D341Med (cell line): ENCODE results near the gene PLAU.
"Not testable (repeated sequence)": the region's sequence is repeated elsewhere in the genome, so short reads cannot be mapped to it uniquely, and the experiment has no call there.

Source experiments
- DNase-seq: peaks from one replicate; pipeline ENCODE4 v3.0.0; 2012; ENCODE audit warnings: low spot score

Gene PLAU

GRCh38 chr10:73898730-73899410 is 12.1 kb upstream of the PLAU start:
- DNase-seq = no peak

- DNase-seq = no peak
These were observed 11.5 kb upstream of the PLAU start for GRCh38 chr10:73899423-73899822.

GRCh38 chr10:73900064-73900463 is 10.9 kb upstream of the PLAU start:
- no peak for DNase-seq

GRCh38 chr10:73901261-73901660 is 9.7 kb upstream of the PLAU start:
- DNase-seq = no peak

- no peak for DNase-seq
These were observed 8.6 kb upstream of the PLAU start for GRCh38 chr10:73902351-73902750.

- no peak for DNase-seq
These were observed 5.5 kb upstream of the PLAU start for GRCh38 chr10:73905256-73906020.

GRCh38 chr10:73906524-73907447 is 4.1 kb upstream of the PLAU start:
- DNase-seq = no peak

- DNase-seq = no peak
These were observed 3.0 kb upstream of the PLAU start for GRCh38 chr10:73907841-73908517.

- no peak for DNase-seq
These were observed 1.9 kb upstream of the PLAU start for GRCh38 chr10:73908853-73909539.

- no peak for DNase-seq
These were observed 1.3 kb upstream of the PLAU start for GRCh38 chr10:73909540-73910115.

GRCh38 chr10:73910401-73910763 is 550 bp upstream of the PLAU start:
- DNase-seq = no peak

GRCh38 chr10:73911553-73912004 is 647 bp downstream of the PLAU start:
- DNase-seq = peak; percentile 25

GRCh38 chr10:73914036-73914435 is 3.1 kb downstream of the PLAU start:
- DNase-seq = no peak

- no peak for DNase-seq
These were observed 4.4 kb downstream of the PLAU start for GRCh38 chr10:73915206-73915851.

- DNase-seq = no peak
These were observed 6.0 kb downstream of the PLAU start for GRCh38 chr10:73916761-73917470.

GRCh38 chr10:73917566-73918305 is 6.8 kb downstream of the PLAU start:
- no peak for DNase-seq

- DNase-seq = not testable (repeated sequence)
These were observed 8.5 kb downstream of the PLAU start for GRCh38 chr10:73919481-73919880.

- no peak for DNase-seq
These were observed 9.2 kb downstream of the PLAU start for GRCh38 chr10:73920089-73920488.
